IPS-NIHi7 (cell line): ENCODE results near the gene ALKBH6.
"Not testable (repeated sequence)": the region's sequence is repeated elsewhere in the genome, so short reads cannot be mapped to it uniquely, and the experiment has no call there.

Experiments used
- DNase-seq: peaks from one replicate; pipeline ENCODE4 v3.0.0; 2012; ENCODE audit warnings: mixed read lengths; ENCODE audit errors: extremely low spot score

The ALKBH6 gene

GRCh38 chr19:36014012-36014924 is at the start of gene ALKBH6:
TSS of gene ALKBH6 (minus strand) at chr19:36014213. CDS start at chr19:36013397, 816 bp downstream.
- DNase-seq = peak; percentile 100

- no peak for DNase-seq
Measured at GRCh38 chr19:36061367-36061766, 47.4 kb upstream of the ALKBH6 start.

- DNase-seq = peak; percentile 77
Measured at GRCh38 chr19:36060430-36060829, 46.4 kb upstream of the ALKBH6 start.

GRCh38 chr19:36059180-36059910 is 45.3 kb upstream of the ALKBH6 start:
- no peak for DNase-seq

GRCh38 chr19:36058481-36059179 is 44.6 kb upstream of the ALKBH6 start:
- no peak for DNase-seq

GRCh38 chr19:36054733-36055686 is 41.0 kb upstream of the ALKBH6 start, which contains the start of gene WDR62:
TSS of gene WDR62 (plus strand) at chr19:36054897. CDS start at chr19:36054972, 75 bp downstream.
- DNase-seq = peak; percentile 99

- peak; percentile 98 for DNase-seq
Measured at GRCh38 chr19:36054119-36054732, 40.2 kb upstream of the ALKBH6 start, which contains the start of gene THAP8. TSS of gene THAP8 (minus strand) at chr19:36054285. CDS start at chr19:36054217, 68 bp downstream.

- DNase-seq = no peak
Measured at GRCh38 chr19:36051637-36052036, 37.6 kb upstream of the ALKBH6 start.

GRCh38 chr19:36051236-36051635 is 37.2 kb upstream of the ALKBH6 start:
- peak; percentile 84 for DNase-seq

GRCh38 chr19:36049080-36049698 is 35.2 kb upstream of the ALKBH6 start:
- DNase-seq = no peak

- no peak for DNase-seq
Measured at GRCh38 chr19:36047835-36048234, 33.8 kb upstream of the ALKBH6 start.

- no peak for DNase-seq
Measured at GRCh38 chr19:36046443-36047050, 32.5 kb upstream of the ALKBH6 start.

GRCh38 chr19:36043952-36044351 is 29.9 kb upstream of the ALKBH6 start:
- DNase-seq = no peak

- DNase-seq = no peak
Measured at GRCh38 chr19:36041831-36042230, 27.8 kb upstream of the ALKBH6 start.

GRCh38 chr19:36041092-36041491 is 27.1 kb upstream of the ALKBH6 start:
- not testable (repeated sequence) for DNase-seq

GRCh38 chr19:36040495-36040894 is 26.5 kb upstream of the ALKBH6 start:
- DNase-seq = no peak

GRCh38 chr19:36032251-36033104 is 18.5 kb upstream of the ALKBH6 start, which contains the start of gene CLIP3:
TSS of gene CLIP3 (minus strand) at chr19:36032873. CDS start at chr19:36032357, 516 bp downstream.
- peak; percentile 99 for DNase-seq

GRCh38 chr19:36031308-36031707 is 17.3 kb upstream of the ALKBH6 start:
- no peak for DNase-seq
